Inflammatory macrophage (primary cell): ENCODE data around the gene GHRH.

Experiments used
- DNase-seq, 2 donors: peaks; one replicate each; pipeline ENCODE4 v3.0.0-alpha.2; 2020 to 2022

GHRH gene

GRCh38 chr20:37202267-37202943 lies 59.2 kb downstream of the GHRH start:
- DNase-seq, result peak; percentile 53 to 56

DNA sequence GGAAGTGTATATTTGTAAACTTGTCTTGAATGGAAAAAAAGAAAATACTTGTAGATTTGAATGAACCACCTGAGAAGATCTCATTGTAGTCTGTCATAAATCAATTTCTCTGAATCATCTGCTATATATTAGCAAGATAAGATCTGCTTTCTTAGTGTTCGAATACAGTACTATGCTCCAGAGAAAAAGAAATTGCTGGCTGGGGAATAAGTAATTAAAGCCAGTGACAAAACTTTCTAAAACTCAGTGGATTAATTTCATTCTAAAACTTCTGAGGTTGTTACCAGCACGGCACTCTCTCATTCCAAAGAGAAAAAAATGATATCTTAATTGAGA lies 59.8 kb downstream of the GHRH start:
- no peak for DNase-seq
